Mesenchymal stem cell (in vitro differentiated cells and primary cell): Measurements from ENCODE around the gene C19orf25.
"Not testable (repeated sequence)": the region's sequence is repeated elsewhere in the genome, so short reads cannot be mapped to it uniquely, and the experiment has no call there.

Experiments used
- DNase-seq: peaks from one replicate; pipeline ENCODE4 v3.0.0-alpha.2; 2013
- H2AFZ ChIP-seq: one replicate; pipeline ENCODE4 v1.6.1; 2013; ENCODE audit warnings: low read depth, mild to moderate bottlenecking, control low read depth, inconsistent platforms, low read length, moderate library complexity
- H2AK5ac ChIP-seq: 2 replicates; pipeline ENCODE4 v1.6.1; 2013; ENCODE audit warnings: low read length, moderate library complexity, mild to moderate bottlenecking, inconsistent platforms; ENCODE audit not compliant: severe bottlenecking
- H2BK120ac ChIP-seq: one replicate; pipeline ENCODE4 v1.6.1; 2013; ENCODE audit warnings: low read depth, mild to moderate bottlenecking, inconsistent platforms, low read length, moderate library complexity
- H2BK12ac ChIP-seq, 2 experiments: one replicate each; pipeline ENCODE4 v1.6.1; 2013; ENCODE audit warnings: inconsistent platforms in 2 of 2, low read length in 2 of 2, mild to moderate bottlenecking in 2 of 2, moderate library complexity in 2 of 2, control low read depth in 1 of 2
- H2BK15ac ChIP-seq: one replicate; pipeline ENCODE4 v1.6.1; 2013; ENCODE audit warnings: mild to moderate bottlenecking, low read depth, inconsistent platforms; ENCODE audit not compliant: poor library complexity, severe bottlenecking
- H2BK5ac ChIP-seq: 2 replicates; pipeline ENCODE4 v1.6.1; 2013; ENCODE audit warnings: low read depth, mild to moderate bottlenecking, low read length, control low read depth, inconsistent platforms; ENCODE audit not compliant: poor library complexity, severe bottlenecking
- H3K14ac ChIP-seq, 2 experiments: one replicate each; pipeline ENCODE4 v1.6.1; 2013; ENCODE audit warnings: inconsistent platforms in 2 of 2, low read length in 2 of 2, control low read depth in 1 of 2, mild to moderate bottlenecking in 1 of 2, moderate library complexity in 1 of 2
- H3K18ac ChIP-seq, 2 experiments: one replicate each; pipeline ENCODE4 v1.6.1; 2013; ENCODE audit warnings: inconsistent platforms in 2 of 2, low read length in 2 of 2, control low read depth in 1 of 2, low read depth in 1 of 2, mild to moderate bottlenecking in 1 of 2
- H3K23ac ChIP-seq, 2 experiments: one replicate each; pipeline ENCODE4 v1.6.1; 2013; ENCODE audit warnings: inconsistent platforms in 2 of 2, low read length in 2 of 2, mild to moderate bottlenecking in 2 of 2, moderate library complexity in 2 of 2, control low read depth in 1 of 2
- H3K27ac ChIP-seq: 2 replicates; pipeline ENCODE4 v1.5.1; 2013; ENCODE audit warnings: mild to moderate bottlenecking, moderate library complexity, low read length, control low read depth, inconsistent platforms; ENCODE audit not compliant: poor library complexity, severe bottlenecking
- H3K27me3 ChIP-seq, 2 experiments: 2 replicates each; pipeline versions ENCODE4 v1.6.1 to v1.7.0; 2013; ENCODE audit warnings: low read length in 2 of 2, mild to moderate bottlenecking in 2 of 2, moderate library complexity in 2 of 2, control low read depth in 1 of 2, inconsistent platforms in 1 of 2; ENCODE audit not compliant: control insufficient read depth in 1 of 2, insufficient read depth in 1 of 2
- H3K36me3 ChIP-seq, 2 experiments: 2 replicates each; pipeline versions ENCODE4 v1.6.1 to v1.7.0; 2013; ENCODE audit warnings: low read length in 2 of 2, control low read depth in 1 of 2, inconsistent platforms in 1 of 2, low read depth in 1 of 2, mild to moderate bottlenecking in 1 of 2; ENCODE audit not compliant: insufficient read depth in 2 of 2, control insufficient read depth in 1 of 2
- H3K4ac ChIP-seq, 2 experiments: one replicate each; pipeline ENCODE4 v1.6.1; 2013; ENCODE audit warnings: inconsistent platforms in 2 of 2, low read length in 2 of 2, mild to moderate bottlenecking in 2 of 2, moderate library complexity in 2 of 2, control low read depth in 1 of 2, low read depth in 1 of 2
- H3K4me1 ChIP-seq: 2 replicates; pipeline ENCODE4 v1.6.1; 2013; ENCODE audit warnings: low read depth, low read length, control low read depth; ENCODE audit not compliant: control insufficient read depth, insufficient read depth
- H3K4me2 ChIP-seq: 2 replicates; pipeline ENCODE4 v1.6.1; 2013; ENCODE audit warnings: low read length, mild to moderate bottlenecking, inconsistent platforms; ENCODE audit not compliant: poor library complexity, severe bottlenecking
- H3K4me3 ChIP-seq, 2 experiments: 2 replicates each; pipeline versions ENCODE4 v1.5.1 to v1.7.0; 2013; ENCODE audit warnings: low read length in 2 of 2, mild to moderate bottlenecking in 2 of 2, control low read depth in 1 of 2, low read depth in 1 of 2; ENCODE audit not compliant: insufficient read depth in 1 of 2
- H3K79me1 ChIP-seq: replicated peaks from 2 replicates; pipeline ENCODE4 v1.6.1; 2013; ENCODE audit warnings: mild to moderate bottlenecking, control low read depth, low read length, inconsistent platforms; ENCODE audit not compliant: poor library complexity, severe bottlenecking
- H3K9ac ChIP-seq: 2 replicates; pipeline ENCODE4 v1.7.0; 2013; ENCODE audit warnings: mild to moderate bottlenecking, low read length, moderate library complexity
- H3K9me3 ChIP-seq: 2 replicates; pipeline ENCODE4 v1.7.0; 2013; ENCODE audit warnings: mild to moderate bottlenecking, low read length; ENCODE audit not compliant: control insufficient read depth
- H4K8ac ChIP-seq: one replicate; pipeline ENCODE4 v1.6.1; 2013; ENCODE audit warnings: inconsistent platforms, mild to moderate bottlenecking, low read length, moderate library complexity
- H4K91ac ChIP-seq: one replicate; pipeline ENCODE4 v1.6.1; 2013; ENCODE audit warnings: mild to moderate bottlenecking, low read length, inconsistent platforms
- WGBS: methylation state at CpG from one replicate; pipeline ENCODE4 v1.1.7; 2013; ENCODE audit warnings: mixed read lengths; 5-methylcytosine and 5-hydroxymethylcytosine counted together

The C19orf25 gene

DNA sequence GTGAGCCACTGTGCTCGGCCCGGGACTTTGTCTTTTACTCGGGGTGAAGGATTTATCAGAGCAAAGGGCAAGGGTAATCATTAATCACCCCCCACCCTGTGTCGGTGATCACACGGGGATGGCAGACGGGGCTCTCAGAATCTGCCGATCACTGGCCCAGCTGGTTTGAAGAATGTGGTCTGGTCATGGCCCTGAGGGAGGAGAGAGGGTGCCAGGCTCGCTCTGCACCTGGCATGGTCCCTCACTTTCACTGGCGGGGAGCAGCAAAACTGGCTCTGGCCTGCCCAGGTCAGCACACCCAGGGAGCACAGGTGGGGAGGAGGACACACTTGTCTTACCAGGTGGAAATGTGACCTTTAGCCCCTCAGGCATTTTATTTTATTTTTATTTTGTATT is 22.2 kb upstream of the C19orf25 start:
- H3K27me3 ChIP-seq = peaks cover 16 to 51% of the 10 kb centered on the region in 2 experiments
- no peak overlapping the region for H2BK5ac ChIP-seq
- no peak overlapping the region for H3K14ac ChIP-seq
- H3K9me3 ChIP-seq = no peaks in the 10 kb centered on the region
- no peak overlapping the region for H2BK12ac ChIP-seq
- no peak overlapping the region for H3K9ac ChIP-seq
- no peak overlapping the region for H2BK15ac ChIP-seq
- no peak overlapping the region for H3K4ac ChIP-seq
- no peak overlapping the region for H2AK5ac ChIP-seq
- 91% methylated on average over 9 of the region's 9 CpGs for WGBS
- H3K4me1 ChIP-seq = peaks cover 14% of the 10 kb centered on the region
- no peak overlapping the region for H2BK120ac ChIP-seq
- no peak overlapping the region for H2AFZ ChIP-seq
- no peak overlapping the region for H3K27ac ChIP-seq
- peaks cover 0 to 6% of the 10 kb centered on the region in 2 experiments for H3K36me3 ChIP-seq
- no peak overlapping the region for H3K18ac ChIP-seq
- no peak overlapping the region for H3K4me3 ChIP-seq
- no peak overlapping the region for H3K23ac ChIP-seq
- no peak overlapping the region for H3K4me2 ChIP-seq
- no peaks in the 10 kb centered on the region for H3K79me1 ChIP-seq
- no peak overlapping the region for H4K8ac ChIP-seq
- H4K91ac ChIP-seq = no peak overlapping the region
- no peak for DNase-seq

DNA sequence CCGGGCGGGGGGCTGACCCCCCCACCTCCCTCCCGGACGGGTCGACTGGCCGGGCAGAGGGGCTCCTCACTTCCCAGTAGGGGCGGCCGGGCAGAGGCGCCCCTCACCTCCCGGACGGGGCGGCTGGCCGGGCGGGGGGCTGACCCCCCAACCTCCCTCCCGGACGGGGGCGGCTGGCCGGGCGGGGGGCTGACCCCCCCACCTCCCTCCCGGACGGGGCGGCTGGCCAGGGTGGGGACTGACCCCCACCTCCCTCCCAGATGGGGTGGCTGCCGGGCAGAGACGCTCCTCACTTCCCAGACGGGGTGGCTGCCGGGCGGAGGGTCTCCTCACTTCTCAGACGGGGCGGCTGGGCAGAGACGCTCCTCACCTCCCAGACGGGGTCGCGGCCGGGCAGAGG is 20.2 kb upstream of the C19orf25 start:
- not testable (repeated sequence) for H3K4me2 ChIP-seq, H3K18ac ChIP-seq, H3K4me3 ChIP-seq, H2BK5ac ChIP-seq, H4K91ac ChIP-seq, H3K23ac ChIP-seq, H3K36me3 ChIP-seq, H3K14ac ChIP-seq, DNase-seq, H2AK5ac ChIP-seq, H4K8ac ChIP-seq, H3K9ac ChIP-seq, H2AFZ ChIP-seq, H3K4ac ChIP-seq, H2BK12ac ChIP-seq, H2BK120ac ChIP-seq, H3K9me3 ChIP-seq, H3K27ac ChIP-seq, H2BK15ac ChIP-seq, H3K79me1 ChIP-seq
- peaks cover 14 to 52% of the 10 kb centered on the region in 2 experiments for H3K27me3 ChIP-seq
- 92% methylated on average over 5 of the region's 34 CpGs for WGBS
- peaks cover 14% of the 10 kb centered on the region for H3K4me1 ChIP-seq

DNA sequence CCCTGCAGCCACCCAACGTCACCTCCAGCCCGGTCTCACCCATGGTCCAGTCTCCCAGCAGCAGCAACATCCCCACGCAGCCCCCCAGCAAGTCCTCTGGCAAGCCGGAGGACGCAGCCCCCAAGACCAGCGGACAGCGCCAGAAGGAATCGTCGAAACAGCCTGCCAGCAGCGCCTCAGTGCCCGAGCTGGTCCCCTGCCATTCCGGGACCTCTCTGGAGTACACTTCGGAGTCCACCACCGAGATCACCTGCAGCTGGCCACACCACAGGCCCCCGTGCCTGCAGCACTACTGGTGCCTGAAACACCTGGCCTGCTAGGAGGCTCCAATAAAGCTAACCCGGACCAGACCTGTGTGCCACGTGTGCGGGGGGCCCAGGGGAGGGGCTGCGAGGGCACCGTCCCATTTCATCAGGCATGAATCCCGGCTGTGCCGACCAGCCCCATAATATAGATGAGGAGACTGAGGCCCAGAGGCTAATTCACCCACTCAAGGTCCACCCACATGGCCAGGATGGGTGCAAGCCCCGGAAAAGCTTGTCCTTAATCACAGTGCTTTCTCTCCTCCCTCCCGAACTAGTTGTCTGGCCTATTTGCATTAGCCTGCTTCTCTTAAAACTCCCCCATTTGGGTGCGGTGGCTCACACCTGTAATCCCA is 18.7 kb upstream of the C19orf25 start:
- Histone ChIP-seq H2AFZ (no peak overlapping the region), H2BK15ac (no peak overlapping the region), H4K91ac (peak overlapping the region; percentile 11), H2BK120ac (no peak overlapping the region), H2BK5ac (no peak overlapping the region), H3K27ac (no peak overlapping the region), H3K4me3 (no peak overlapping the region), H3K14ac (no peak overlapping the region), H3K9ac (no peak overlapping the region), H3K36me3 (no peaks in the 10 kb centered on the region), H3K79me1 (no peaks in the 10 kb centered on the region), H3K27me3 (peaks cover 1 to 51% of the 10 kb centered on the region in 2 experiments), H3K18ac (peak overlapping the region in 1 of 2 experiments; percentile 29), H3K4ac (no peak overlapping the region), H2AK5ac (no peak overlapping the region), H3K4me1 (peaks cover 5% of the 10 kb centered on the region), H3K9me3 (no peaks in the 10 kb centered on the region), H4K8ac (no peak overlapping the region), H2BK12ac (no peak overlapping the region), H3K4me2 (no peak overlapping the region), H3K23ac (no peak overlapping the region)
- 90% methylated on average over 25 of the region's 25 CpGs for WGBS
- no peak for DNase-seq

DNA sequence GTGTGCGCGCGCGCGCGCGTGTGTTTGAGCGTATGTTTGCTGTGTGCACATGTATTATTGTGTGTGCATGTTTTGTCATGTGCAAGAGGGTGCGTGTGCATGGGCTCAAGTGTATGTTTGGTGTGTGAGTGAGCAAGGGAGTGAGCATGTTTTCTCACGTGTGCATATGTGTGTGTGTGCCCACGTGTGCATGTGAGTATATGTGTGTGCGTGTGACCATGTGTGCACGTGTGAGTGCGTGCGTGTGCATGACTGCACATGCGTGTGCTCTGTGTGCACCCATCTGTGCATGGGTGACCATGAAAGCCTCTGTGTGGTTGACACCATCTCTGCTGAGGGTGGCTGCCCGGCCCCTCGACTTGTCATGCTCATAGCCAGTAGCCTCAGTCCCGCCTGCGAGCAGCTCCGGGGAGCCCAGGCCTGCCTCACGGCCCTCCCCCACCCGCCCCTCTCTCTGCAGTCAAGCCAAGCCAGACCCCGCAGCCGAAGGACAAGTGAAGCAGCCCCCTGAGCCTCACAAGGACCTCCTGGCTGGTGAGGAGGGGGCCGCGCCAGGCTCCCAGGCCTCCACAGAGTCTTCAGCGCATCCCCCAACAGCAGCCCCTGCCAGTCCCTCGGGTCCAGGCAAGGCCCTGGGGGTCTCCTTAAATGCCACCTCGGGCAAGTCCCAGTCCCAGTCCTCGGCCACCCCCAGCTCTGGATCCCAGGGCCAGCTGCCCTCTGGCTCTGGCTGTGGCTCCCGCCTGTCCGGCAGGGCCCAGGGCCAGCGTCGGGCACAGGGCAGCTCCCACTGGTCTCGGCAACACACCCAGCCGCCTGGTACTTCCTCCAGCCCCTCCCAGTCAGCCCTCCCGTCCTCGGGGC is 17.9 kb upstream of the C19orf25 start:
- Histone ChIP-seq H2BK15ac (no peak overlapping the region), H4K8ac (no peak overlapping the region), H2AK5ac (no peak overlapping the region), H3K23ac (peak overlapping the region in 1 of 2 experiments; percentile 56), H3K4me1 (peaks cover 5% of the 10 kb centered on the region), H3K4me2 (no peak overlapping the region), H2BK12ac (no peak overlapping the region), H2AFZ (no peak overlapping the region), H4K91ac (peak overlapping the region; percentile 70), H3K9me3 (no peaks in the 10 kb centered on the region), H3K27ac (no peak overlapping the region), H3K4me3 (no peak overlapping the region), H2BK120ac (no peak overlapping the region), H3K14ac (peak overlapping the region in 1 of 2 experiments; percentile 95), H3K36me3 (no peaks in the 10 kb centered on the region), H3K18ac (no peak overlapping the region), H3K27me3 (peaks cover 0 to 51% of the 10 kb centered on the region in 2 experiments), H3K9ac (no peak overlapping the region), H3K79me1 (no peaks in the 10 kb centered on the region), H2BK5ac (no peak overlapping the region), H3K4ac (no peak overlapping the region)
- 84% methylated on average over 39 of the region's 39 CpGs for WGBS
- DNase-seq = no peak
